HCEC 1CT (cell line): Measurements from ENCODE around the gene EXOSC2.

Source experiments
- DNase-seq: peaks from one replicate; pipeline ENCODE4 v3.0.0-alpha.2; 2017

Gene EXOSC2

GRCh38 chr9:130698514-130698913, 4.9 kb downstream of the EXOSC2 start:
- no peak for DNase-seq

DNA sequence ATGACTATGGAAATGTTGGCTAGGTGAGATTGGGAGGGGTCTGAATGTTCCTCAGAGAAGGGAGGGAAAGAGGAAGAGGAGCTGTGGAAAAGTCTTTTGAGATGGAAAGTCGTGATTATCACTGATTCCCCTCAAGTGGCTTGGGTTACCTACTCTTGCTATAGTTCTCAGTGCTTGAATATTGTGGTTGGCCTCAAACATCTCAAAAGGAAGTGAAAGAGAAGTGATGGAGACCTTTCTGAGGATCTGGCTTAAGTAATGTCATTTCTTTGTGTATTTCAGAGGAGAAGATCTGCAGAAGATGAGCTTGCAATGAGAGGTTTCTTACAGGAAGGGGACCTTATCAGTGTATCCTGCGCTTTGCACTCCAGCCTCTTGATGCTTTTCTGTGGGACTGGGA, 5.5 kb downstream of the EXOSC2 start:
- DNase-seq, result no peak

DNA sequence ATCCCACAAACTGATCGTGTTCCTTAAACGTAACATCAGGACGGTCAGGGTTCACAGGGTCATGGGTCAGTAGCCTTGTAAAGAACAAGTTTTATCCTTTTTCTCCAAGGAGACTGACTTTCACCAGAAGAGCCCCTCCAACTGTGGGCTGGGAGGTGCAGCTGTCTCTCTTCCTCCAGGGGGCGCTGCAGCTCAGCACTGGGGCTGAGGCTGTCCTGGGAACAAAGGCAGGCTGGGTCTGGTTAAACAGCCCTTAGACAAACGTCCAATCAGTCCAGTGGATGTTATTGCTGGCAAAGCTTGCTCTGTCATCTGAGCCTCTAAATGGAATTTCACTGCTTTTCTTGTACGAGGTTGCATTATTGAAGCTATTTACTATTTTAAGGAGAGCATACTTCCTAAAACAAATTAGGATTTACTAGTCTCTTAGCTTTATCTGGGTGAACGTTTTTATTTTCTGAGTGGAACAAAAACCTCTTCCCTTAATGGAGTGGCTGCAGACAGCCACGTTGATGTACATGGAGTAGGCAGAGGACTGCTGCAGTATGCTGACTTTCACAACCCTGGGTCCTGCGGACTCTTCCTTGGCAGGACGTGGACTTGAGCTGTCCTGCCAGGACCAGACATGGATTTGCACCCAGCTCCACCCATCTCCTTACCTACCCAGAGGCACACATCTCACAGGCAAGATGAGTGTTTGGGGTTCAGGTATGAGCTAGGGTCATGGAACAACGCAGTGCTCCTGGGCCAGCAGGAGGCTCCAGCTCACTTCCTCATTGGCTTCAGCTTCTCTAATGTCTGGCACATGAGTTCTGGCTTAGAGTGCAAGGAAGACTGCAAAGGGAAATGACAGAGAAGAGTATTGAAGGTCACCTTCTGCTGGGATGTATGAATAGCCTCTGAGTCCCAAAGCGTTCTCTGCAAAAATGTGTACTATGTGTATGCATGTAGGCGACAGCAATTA, 7.8 kb downstream of the EXOSC2 start:
- peak; percentile 62 for DNase-seq

- no peak for DNase-seq
Observed at GRCh38 chr9:130703501-130703900, 9.9 kb downstream of the EXOSC2 start.

GRCh38 chr9:130707225-130707976, 13.8 kb downstream of the EXOSC2 start:
- DNase-seq, result peak; percentile 53

DNA sequence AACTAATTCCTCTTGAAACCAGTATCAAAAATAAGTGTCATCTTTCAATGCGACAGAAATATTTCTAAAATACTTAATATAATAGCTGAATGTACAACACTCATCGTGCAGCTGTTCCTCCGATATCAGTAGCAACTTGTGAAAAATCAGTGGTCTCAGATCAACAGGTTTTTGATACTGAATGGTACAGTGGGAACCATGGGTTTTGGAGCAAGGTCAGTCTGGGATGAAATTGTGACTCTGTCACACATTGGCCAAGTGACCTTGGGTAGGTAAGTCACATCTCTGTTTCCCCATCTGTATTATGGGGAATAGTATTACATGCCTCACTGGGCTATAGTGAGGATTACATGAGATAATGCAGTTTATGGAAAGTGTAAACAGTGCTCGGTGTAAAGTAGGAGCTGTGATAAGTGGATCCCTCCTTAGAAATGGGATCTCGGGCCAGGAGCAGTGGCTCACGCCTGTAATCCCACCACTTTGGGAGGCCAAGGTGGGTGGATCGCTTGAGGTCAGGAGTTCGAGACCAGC, 17.3 kb downstream of the EXOSC2 start:
- DNase-seq, result no peak

DNA sequence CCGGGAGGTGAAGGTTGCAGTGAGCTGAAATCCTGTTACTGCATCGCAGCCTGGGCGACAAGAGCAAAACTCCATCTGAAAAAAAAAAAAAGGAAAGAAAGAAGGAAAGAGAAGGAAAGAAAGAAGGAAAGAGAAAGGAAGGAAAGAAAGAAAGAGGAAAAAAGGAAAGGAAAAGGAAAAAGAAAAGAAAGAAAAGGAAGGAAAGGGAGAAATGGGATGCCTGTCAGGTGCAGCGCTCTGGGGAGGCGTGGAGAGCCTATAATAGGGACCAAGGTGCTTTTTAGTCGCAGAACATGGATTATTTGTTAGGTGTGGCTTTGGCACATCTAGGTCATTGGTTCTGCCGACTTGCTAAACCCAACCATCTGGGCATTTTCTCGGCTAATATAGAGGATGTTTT, 17.9 kb downstream of the EXOSC2 start:
- DNase-seq, result no peak

GRCh38 chr9:130712564-130713285, 19.1 kb downstream of the EXOSC2 start:
- peak; percentile 99 for DNase-seq

DNA sequence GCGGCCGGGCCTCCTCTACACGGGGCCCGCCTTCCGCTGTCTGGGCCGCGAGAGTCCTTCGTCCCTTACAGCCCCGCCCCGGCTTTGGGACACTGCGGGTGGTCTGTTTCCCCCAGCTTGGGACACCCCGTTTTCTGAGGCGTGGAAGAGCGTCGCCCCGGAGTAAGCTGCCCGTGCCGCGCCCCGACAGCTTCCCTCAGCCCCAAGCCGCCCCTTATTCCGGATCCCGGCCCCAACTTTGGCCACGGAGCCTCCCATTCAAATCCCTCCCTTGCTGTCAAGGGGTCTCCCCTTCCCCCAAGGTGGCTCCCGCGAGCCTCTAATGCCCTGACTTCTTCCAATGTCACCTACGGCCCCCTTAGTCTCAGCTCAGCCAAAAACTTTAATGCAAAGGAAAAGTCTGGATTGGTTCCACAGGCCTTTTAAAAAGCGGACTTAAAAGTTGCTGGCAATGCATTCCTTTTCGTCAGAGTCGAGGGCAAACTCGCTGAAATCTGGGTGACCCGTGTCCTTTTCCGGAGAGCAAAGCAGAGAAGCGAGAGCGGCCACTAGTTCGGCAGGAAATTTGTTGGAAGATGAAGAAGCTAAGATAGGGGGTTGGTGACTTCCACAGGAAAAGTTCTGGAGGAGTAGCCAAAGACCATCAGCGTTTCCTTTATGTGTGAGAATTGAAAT, 19.8 kb downstream of the EXOSC2 start:
- peak; percentile 24 for DNase-seq

DNA sequence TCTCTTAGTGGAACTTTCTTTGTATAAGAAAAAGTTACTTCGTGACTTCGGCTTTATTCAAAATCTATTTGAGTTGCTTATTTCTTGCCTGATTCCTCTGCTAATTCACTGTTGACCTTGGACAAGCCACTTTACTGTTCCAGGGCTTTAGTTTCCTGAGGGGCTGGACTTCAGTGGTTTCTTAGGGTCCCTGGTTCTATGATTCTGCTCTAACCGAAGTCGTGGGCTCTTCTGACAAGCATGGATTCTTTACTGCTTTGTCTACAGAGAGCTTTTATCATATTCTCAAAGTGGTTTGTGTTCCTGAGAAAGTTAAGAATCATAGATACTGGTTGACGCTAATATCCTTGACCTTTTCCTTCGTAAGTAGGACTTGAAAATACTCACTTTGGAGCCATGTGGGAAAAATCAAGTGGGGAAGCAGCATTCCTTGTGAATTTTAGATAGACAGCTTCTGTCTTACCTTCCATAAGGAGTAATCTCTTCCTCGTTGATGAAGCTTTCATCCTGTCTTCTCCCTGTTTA, 21.1 kb downstream of the EXOSC2 start:
- DNase-seq, result no peak

- no peak for DNase-seq
Observed at GRCh38 chr9:130715270-130715669, 21.7 kb downstream of the EXOSC2 start.

GRCh38 chr9:130718562-130718961, 25.0 kb downstream of the EXOSC2 start:
- DNase-seq, result no peak

GRCh38 chr9:130720762-130721161, 27.2 kb downstream of the EXOSC2 start:
- DNase-seq, result no peak

DNA sequence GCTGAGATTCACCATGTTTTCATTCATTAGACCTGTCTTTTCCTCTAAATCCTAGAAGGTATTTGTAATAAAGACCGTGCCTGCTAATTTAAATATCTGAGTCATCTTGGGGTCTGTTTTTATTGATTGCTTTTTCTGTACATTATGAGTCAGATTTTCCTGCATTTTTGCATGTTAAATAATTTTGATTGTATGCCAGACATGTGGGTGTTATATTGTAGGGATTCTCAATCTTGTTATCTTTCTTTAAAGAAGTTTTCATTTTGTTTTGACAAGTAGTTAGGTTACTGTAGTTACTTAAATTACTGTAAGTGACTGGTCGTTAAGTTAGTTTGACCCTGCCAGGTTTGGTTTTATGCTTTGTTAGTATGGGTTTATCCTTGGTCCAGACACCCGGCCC, 35.1 kb downstream of the EXOSC2 start:
- peak; percentile 89 for DNase-seq

DNA sequence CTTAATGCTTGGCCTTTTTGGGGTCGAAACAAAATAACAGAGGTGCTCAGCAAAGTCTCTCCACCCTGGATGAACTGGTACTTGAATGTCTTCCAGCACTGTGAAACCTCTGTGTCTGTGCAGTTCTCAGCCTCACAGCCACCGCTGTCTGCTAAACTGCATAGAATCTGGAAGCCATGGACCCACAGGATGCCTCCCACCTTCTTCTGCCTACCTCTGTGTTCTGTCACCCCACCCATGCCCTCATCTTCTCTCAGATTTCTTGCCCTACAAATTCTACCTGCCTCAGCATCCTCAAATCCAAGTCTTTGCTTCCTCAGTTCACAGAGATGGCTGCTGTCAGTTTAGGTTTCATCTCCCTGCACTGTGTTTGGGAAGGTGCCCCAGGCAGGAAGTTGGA, 35.6 kb downstream of the EXOSC2 start:
- no peak for DNase-seq

- no peak for DNase-seq
Observed at GRCh38 chr9:130731355-130731754, 37.8 kb downstream of the EXOSC2 start.

GRCh38 chr9:130732136-130732535, 38.6 kb downstream of the EXOSC2 start:
- DNase-seq, result no peak

- DNase-seq, result no peak
Observed at GRCh38 chr9:130732793-130733221, 39.2 kb downstream of the EXOSC2 start.

- DNase-seq, result no peak
Observed at GRCh38 chr9:130735566-130735965, 42.0 kb downstream of the EXOSC2 start.

DNA sequence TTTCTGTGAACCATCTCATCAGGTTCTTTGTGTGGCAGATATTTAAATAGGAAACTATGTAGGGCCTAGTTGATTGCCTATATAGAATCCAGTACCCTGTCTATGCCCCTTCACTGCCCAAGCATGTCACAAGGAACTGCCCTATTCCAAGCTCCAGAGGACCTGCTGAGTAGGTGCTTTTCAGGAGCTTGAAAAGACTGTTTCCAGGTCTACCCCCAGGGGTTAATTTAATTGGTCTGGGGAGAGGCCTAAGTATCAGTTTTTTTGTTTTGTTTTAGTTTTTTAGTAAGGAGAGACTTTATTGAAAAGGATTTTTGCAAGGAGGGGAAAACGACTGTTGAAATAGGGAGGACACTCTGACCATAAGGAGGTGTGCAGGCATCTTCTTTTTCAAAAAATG, 43.3 kb downstream of the EXOSC2 start:
- DNase-seq, result no peak

DNA sequence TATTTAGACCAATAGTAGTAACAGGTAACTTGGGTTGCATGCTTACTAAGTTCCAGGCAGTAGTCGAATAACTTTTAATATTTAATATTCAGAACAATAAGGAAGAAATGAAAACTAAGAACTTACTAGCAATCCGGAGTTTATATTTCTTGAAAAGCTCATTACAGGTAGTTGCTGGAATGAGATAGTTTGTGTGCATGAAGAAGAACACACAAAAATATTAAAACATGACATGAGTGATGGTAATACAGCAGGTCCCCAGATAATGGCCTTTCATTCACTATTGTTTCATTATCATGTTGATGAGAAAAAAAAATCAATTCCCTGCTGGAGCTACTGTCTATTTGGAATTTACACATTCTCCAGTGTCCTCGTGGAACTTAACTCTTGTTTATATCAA, 44.7 kb downstream of the EXOSC2 start:
- DNase-seq, result no peak

GRCh38 chr9:130739081-130739480, 45.5 kb downstream of the EXOSC2 start:
- DNase-seq, result no peak
